Measurements from ENCODE around the gene ABCC1. TPM values are rescaled to one million over a fixed set of nuclear protein-coding genes. Genes with fewer than 3 reads are reported as not detected.

ABCC1 gene
- total and polyA plus RNA-seq, 2 of the 4 experiments (the other 2 are of a cell fraction), result 39.4 to 66.0 TPM

GRCh38 chr16:16093628-16094332, 144.4 kb downstream of the ABCC1 start (continued):
- TF ChIP-seq RAD21 (IDR thresholded peaks at IDR 0.05; ENCODE audit: low read length), result no peak

GRCh38 chr16:16095646-16096045, 146.2 kb downstream of the ABCC1 start:
- H3K9me1 ChIP-seq (ENCODE audit: insufficient read depth, low read length), result peaks cover 30% of the 10 kb centered on the region
- H3K27ac ChIP-seq (ENCODE audit: insufficient read depth, low read length), result peak overlapping the region; percentile 77
- peak overlapping the region; percentile 19 for H3K9ac ChIP-seq (ENCODE audit: low read depth, low read length)
- in situ Hi-C loops (cut with MboI; ENCODE audit: low sequenced_read_pairs) (no loop called here), dilution Hi-C loops (cut with HindIII; ENCODE audit: low sequenced_read_pairs, unreplicated experiment) (no loop called here), intact Hi-C loops (cut with micrococcal nuclease) (no loop called here)
- no TSS peak for BruUV-seq (replicated peaks)
- H3K14ac ChIP-seq (replicated peaks; ENCODE audit: low read depth, low read length), result peak overlapping the region; percentile 73
- no peak overlapping the region for H3K56ac ChIP-seq (ENCODE audit: extremely low read depth, insufficient read depth, low read length)
- peak overlapping the region; percentile 67 for H4K91ac ChIP-seq (ENCODE audit: insufficient read depth, low read depth, low read length)
- WGBS, 2 experiments (ENCODE audit: extremely low coverage in 2 of 2, insufficient read length in 1 of 2), result no CpG with 5 or more reads among the region's 8 CpGs
- H2BK120ac ChIP-seq (ENCODE audit: low read depth, low read length), result peak overlapping the region; percentile 73; the same call in 1 of the 2 replicates
- H4K8ac ChIP-seq (ENCODE audit: low read depth in 2 of 2, low read length in 2 of 2), result peak overlapping the region; percentile 33 to 76
- no peak overlapping the region for H2AFZ ChIP-seq (replicated peaks; ENCODE audit: low read length, poor library complexity)
- H3K18ac ChIP-seq (ENCODE audit: low read depth, low read length), result peak overlapping the region; percentile 25; the same call in 1 of the 2 replicates
- H3K9me3 ChIP-seq (ENCODE audit: control insufficient read depth, insufficient read depth, low read length), result no peaks in the 10 kb centered on the region
- 0 out of 2 replicates have a peak overlapping the region, but pooled peaks have one; percentile 36 for H3K23ac ChIP-seq (ENCODE audit: low read depth, low read length)
- peak overlapping the region; percentile 55 for H2BK5ac ChIP-seq (ENCODE audit: low read depth, low read length, poor library complexity, severe bottlenecking)
- H3K79me1 ChIP-seq (ENCODE audit: low read depth in 1 of 2, low read length in 2 of 2), result peaks cover 43 to 84% of the 10 kb centered on the region in 2 experiments
- no peak for ATAC-seq (ENCODE audit: low read depth)
- peaks cover 68% of the 10 kb centered on the region for H3K36me3 ChIP-seq (ENCODE audit: control insufficient read depth, insufficient read depth, low read length)
- DNase-seq, result peak; percentile 68
- peaks cover 23% of the 10 kb centered on the region for H3K4me1 ChIP-seq (ENCODE audit: control insufficient read depth, insufficient read depth, low read length)
- H3K4me3 ChIP-seq (ENCODE audit: insufficient read depth, low read depth, low read length), result no peak overlapping the region
- ChIA-PET CTCF (interaction anchor here (0.7 kb wide), 1 partner anchor 82 kb away, joined by 3 read pairs; no protein-coding TSS in a partner anchor), POLR2A (ENCODE audit: unreplicated experiment) (no interaction called here)
- peak overlapping the region; percentile 27 for H3K4ac ChIP-seq (ENCODE audit: low read depth, low read length)
- peak overlapping the region; percentile 51; the same call in 1 of the 2 replicates for H4K5ac ChIP-seq (ENCODE audit: low read depth, low read length)
- H3K4me2 ChIP-seq (ENCODE audit: low read depth, low read length), result no peak overlapping the region
- H2AK9ac ChIP-seq (replicated peaks; ENCODE audit: low read depth, low read length, poor library complexity), result no peak overlapping the region
- peak overlapping the region; percentile 46 for H2AK5ac ChIP-seq (ENCODE audit: low read depth, low read length)
- H2BK20ac ChIP-seq (ENCODE audit: low read depth, low read length), result peak overlapping the region; percentile 69; the same call in 1 of the 2 replicates
- peaks cover 47% of the 10 kb centered on the region for H4K20me1 ChIP-seq (ENCODE audit: insufficient read depth, low read length)
- H2BK15ac ChIP-seq (ENCODE audit: low read depth, low read length), result peak overlapping the region; percentile 10; the same call in 1 of the 3 replicates
- no peak for TF ChIP-seq RAD21 (IDR thresholded peaks at IDR 0.05; ENCODE audit: low read length)
- TF ChIP-seq ELK1 (IDR thresholded peaks at IDR 0.05; ENCODE audit: borderline replicate concordance, low read depth, low read length), result no peak
- TF ChIP-seq POLR2A (IDR thresholded peaks at IDR 0.05; ENCODE audit: low read depth, low read length), result no peak
- no peak for TF ChIP-seq USF2 (IDR thresholded peaks at IDR 0.05; ENCODE audit: low read depth, low read length)
- no peak for TF ChIP-seq NFE2L2 (IDR thresholded peaks at IDR 0.05; ENCODE audit: low read depth, low read length)
- TF ChIP-seq FOS (IDR thresholded peaks at IDR 0.05; ENCODE audit: low read depth, low read length), result no peak
- H3K27me3 ChIP-seq (ENCODE audit: control insufficient read depth, insufficient read depth, low read length), result no peaks in the 10 kb centered on the region

Data from IMR-90 (cell line).